Kidney tubule cell (primary cell): Measurements from ENCODE around the gene ZNF628.

Source experiments
- DNase-seq: peaks from one replicate; pipeline ENCODE4 v3.0.0-alpha.2; 2018; ENCODE audit warnings: low spot score

Gene ZNF628

DNA sequence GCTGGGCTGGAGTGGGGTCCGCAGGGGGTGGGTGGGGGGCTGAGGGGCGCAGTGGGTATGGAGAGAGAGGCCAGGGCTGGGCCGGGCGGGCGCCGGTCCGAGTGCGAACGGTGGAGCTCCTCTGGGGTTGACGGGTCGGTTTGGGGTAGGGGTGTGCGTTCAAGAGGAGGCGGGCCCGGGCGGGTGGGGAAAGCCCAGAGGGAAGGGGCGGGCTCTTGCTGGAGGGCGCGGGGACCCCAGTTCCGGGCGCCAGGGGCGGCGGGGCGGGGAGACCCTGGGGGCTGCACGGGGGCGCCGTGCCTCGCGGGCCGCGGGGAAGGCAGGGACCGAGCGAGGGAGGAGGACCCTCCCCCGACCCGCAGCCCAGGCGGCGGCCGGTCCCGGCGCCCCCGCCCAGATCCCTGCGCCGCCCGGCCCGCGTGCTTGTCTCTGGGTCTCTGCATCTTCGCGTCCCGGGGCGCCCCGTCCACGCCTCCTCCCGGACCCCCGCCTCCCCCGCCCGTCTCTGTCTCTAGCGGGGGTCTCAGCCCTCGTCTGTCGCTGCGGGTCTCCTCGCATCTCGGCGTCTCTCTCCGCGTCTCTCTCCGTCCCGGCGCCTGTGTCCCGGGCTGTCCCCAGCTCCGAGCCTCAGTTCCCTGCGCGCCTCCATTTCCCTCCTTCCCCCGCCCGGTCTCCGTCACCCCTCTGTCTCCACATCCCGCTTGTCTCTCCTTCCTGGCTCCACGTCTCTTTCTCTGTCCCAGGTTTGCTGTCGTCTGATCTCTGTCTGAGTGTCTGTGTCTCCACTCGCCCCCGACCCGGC lies 25.1 kb upstream of the ZNF628 start:
- no peak for DNase-seq

DNA sequence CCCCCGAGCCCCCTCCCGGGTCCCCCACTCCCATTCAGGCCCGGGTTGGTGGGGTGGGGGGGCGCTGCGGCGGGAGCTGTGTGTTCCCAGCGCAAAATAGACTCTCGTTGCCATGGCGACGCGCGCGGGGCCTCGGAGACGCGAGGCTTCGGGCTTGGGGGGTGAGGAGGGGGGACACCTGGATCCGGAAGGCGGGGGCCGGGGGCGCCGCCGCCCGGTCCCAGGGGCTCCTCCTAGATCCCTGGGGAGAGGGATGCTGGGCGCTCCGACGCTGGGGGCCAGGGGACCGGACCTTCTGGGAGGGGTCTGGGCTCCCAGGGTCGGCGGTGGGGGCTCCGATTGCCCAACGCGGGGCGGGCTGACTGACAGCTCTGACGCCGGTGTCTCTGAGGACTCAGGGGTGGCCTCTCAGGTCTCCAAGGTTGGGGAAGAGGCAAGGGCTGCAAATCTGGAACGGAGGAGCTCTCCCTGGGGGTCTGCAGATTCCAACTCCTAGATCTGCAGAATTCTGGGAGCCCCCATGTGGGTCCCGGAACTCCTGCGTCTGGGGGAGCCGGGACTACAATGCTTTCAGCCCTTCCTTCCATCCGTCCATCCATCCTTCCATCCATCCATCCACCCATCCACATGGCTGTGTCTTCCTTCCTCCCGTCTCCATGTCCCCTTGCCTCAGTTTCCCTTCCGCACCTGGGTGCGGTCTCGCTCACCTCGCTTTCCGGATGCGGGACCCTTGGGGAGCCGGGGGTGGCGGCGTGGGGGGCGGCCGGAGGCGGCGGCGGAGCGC lies 24.3 kb upstream of the ZNF628 start:
- DNase-seq = no peak

DNA sequence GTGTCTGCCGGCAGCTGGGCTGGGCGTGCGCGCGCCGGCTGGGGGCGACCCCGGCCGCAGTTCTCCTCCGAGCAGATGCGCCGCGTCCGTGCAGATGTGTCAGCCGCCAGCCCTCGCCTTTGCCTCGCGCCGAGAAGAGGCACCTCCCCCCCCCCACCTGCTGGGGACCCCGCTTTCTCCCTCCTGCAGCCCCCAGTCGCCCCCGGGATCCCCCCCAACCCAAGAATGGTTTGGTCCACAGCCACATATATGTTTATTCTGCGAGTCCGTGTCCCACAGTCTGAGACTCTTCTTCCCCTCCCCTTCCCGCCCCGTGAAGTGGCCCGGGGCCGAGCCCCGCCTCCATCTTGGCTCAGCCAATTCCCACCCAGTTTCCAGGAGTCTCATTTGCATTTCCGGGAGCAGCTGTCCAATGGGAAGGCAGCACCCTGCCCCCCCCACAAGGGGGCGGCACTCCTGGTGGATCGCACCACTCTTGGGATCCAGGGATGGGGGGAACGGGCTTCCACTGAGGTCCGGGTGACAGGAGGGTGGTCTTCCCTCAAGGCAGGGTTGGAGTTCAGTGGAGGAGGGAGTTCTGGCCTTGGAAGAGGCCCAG lies 23.6 kb upstream of the ZNF628 start:
- DNase-seq = peak; percentile 39

DNA sequence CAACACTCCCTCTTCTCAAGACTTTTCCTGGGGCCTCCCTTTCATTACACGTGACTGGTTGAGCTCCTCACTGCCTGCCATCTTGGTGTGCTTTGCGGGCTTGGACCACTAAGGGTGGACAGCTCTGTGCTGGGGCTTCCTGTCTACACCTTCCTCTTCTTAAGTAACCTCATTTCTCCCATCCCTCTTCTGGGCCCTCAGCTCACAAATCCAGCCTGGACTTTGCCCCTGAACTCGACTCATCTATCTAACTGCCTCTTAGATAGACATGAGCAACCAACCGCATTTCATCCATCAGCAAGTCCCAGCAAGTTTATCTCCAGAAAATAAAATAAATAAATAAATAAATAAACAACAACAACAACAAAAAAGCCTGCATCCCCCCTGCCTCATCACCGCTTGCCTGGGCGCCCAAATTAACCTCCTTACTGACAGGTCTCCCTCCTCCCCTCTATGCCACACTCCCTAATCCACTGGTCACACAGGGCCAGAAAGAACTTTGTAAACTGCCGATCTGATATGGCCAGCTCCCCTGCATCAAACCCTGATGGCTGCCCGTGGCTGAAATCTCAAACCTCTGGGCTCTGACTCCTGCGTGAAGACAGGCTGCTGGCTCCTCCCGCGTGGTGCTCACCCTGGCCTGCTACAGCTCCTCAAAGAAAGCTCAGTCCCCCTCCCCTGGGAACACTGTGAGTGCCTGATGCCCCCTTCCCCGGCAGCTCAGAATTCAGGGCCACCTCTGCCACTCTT lies 22.7 kb upstream of the ZNF628 start:
- DNase-seq = no peak

DNA sequence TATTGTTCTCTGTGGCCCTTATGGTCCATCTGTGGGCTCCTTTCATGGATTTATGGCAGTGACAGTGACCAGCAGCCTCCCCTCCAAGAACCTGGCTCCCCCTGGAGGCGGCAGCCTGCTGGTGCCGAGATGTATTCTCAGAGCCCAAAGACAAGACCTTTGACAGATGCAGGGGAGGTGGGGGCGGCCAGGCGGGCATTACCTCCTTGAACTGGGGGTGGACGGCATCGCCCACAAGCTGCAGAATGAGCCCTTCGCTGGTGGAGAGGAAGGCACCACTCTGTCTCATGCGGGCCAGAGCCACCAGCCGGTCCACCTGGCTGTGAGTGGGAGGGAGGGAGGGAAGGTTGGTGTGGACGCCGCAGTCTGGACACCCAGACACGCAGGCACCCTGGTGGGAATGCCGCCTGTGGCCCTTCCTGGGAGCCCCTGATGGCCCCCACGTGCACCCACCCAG lies 21.6 kb upstream of the ZNF628 start:
- DNase-seq = peak; percentile 52

DNA sequence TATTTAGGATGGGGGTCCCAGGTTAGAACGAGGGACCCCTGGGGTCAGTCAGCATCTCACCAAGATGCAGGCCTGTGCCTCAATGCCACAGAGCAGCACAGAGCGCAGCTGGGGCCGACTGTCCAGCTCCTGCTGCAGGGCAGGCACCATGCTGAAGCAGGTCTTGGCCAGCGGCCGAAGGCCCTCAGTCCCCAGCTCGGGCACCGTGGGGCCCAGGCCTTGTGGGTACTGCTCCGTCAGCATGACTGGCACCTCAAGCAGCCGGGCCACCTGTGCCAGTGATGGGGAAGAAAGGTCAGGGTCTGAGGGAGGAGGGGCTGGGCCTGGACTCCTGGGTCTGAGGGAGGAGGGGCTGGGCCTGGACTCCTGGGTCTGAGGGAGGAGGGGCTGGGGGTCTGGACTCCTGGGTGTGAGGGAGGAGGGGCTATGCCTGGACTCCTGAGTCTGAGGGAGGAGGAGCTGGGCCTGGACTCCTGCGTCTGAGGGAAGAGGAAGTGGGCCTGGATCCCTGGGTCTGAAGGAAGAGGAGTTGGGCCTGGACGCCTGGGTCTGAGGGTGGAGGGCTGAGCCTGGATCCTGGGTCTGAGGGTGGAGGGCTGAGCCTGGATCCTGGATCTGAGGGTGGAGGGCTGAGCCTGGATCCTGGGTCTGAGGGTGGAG lies 20.7 kb upstream of the ZNF628 start:
- DNase-seq = no peak

DNA sequence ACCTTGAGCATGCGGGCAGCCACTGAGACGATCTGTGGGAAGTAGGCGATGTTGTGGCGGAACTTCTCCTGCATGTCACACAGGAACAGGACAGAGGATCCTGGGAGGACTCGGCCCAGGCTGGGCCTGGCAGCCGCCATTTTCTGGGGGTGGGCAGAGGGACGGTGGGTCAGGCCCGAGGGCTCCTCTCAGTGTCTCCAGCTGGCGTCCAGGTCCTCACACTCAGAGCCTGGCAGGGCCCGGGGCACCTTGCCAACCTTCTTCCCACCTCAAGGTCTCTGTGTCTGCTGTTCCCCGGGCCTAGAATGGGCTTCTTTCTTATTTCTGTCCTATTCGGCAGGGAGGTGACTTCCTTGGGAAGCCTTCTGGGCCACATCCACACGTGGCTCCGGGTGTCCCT lies 20.1 kb upstream of the ZNF628 start:
- no peak for DNase-seq

DNA sequence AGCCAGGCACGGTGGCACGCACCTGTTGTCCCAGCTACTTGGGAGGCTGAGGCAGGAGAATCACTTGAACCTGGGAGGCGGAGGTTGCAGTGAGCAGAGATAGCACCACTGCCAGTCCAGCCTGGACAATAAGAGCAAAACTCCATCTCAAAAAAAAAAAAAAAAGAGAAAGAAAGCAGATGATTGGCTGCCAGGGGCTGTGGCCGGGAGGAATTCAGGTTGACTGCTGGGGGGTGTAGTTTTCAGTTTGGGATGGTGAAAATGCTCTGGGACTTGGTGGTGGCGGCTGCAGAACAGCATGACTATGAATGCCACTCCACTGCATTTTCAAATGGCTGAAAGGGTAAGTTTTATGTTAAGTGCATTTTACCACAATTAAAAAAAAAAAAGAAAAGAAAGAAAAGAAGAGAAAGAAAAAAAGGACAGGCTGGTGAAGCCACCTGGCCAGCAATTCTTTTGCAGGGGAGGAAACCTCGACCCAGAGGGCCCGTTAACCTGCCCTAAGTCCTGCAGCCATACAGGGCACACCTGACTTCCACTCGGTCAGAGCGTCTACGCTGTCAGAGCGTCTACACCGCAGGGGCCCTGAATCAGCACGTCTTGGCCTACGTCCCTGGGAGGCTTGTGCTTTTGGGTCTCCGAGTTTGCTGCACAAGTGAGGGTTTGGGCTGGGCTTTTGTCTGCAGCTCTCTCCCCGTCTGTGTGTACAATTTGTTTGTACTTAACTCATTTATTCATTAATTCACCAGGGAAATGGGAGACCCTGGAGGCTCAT lies 18.5 kb upstream of the ZNF628 start:
- no peak for DNase-seq

DNA sequence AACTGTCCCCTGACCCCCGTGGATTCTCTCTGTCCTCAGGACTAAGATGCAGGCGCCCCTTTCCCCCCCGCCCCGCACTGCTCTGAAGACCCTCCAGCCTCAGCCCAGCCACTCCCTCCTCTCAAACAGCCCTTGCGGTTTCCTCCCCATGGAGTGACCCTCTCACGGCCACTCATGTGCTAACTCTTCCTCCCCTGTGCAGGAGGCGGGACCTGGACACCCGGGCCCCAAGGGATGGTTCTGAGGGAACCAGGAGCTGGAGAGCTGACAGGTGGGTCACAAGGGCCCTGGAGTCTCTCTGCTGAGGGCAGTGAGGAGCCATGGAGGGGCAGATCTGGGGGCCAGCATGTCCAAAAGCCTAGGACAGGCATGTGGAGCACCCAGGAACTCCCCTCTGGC lies 16.9 kb upstream of the ZNF628 start:
- no peak for DNase-seq

DNA sequence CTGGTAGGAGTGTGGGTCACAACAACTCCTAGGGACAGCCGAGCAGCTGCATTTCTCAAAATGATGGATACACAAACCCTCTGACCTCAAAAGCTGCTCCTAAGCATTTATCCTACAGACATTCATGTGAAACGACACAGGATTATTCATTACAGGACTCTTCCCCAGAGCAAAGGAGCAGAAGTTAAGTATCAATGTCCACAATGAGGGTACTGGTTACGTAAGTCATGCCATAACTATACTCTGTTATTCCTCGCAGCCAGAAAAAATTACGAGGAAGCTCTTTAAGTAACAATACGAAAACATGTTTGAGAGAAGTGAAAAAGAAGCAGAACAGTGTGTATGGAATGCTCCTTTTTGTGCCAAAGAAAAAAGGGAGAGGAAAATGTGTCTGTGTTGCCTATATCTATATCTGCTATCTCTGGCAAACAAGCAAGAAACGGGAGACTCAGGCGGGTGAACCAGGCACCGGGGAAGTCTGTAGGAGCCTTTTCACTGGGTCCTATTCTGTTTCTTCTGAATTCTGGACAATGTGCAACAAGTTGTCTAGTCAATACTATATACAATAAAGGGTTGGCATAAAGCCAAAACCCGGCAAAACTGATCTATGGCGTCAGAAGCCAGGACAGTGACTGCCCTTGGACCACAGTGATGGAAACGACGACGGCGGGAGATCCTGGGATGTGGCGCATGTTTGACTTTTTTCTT lies 16.3 kb upstream of the ZNF628 start:
- DNase-seq = no peak

DNA sequence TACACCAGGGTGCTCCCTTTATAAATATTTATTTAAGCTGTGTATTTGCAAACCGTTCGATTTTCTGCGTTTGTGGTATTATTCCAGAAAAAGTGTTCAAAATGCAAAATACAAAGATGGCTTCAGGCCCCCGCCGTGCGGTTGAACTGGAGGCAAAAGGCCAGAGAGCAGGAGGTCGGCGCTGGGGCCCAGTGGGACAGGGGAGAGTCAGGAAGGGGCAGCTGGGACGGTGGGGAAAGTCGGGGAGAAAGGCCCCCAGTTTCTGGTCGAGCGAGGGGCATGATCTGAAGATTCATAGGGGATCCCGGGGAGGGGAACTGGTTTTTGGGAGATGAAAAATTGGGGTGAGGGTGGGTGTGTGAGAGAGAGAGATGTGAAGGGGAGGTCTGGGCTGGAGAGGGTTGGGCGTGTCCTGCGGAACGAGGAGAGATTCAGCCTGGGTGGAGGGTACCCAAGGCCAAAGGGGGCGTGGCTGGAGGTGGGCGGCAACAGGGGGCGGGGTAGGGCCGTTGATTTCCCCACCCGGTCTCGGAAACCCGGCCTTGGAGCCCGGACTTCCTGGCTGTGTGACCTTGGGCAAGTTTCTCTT lies 15.7 kb upstream of the ZNF628 start:
- DNase-seq = peak; percentile 62

DNA sequence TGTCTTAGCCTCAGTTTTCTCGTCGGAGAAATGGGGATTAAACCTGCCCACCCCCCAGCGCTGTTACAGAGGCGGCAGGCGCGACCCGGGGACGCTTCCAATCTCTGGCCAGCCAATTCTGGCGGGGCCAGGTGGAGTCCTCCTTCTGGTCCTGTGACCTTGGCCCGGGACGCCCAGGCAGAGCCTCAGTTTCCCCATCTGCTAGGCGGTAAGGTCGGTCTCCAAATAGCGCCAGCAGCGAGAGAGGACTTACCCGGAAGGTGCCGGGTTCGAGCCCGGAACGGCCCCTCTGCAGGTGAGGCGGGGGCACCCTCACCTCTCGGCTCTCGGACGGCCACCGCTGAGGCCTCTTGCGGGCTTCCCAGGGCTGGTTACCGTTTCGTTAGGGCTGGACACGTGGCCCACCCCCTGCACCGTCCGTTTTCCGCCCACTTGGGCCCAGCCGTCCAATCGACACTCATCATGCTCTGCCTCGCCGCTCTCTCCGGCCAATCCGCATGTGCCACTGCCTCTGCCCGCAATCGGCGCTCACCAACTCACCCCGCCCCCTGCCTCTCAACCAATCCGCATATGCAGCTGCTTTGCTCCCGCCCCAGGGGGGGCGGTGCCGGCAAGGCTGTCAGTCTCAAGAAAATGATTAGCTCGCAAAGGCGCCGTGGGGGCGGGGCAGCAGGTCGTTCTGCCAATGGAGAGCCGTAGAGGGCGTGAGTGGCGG lies 15.0 kb upstream of the ZNF628 start, which contains the start of gene ISOC2:
TSS of gene ISOC2 (minus strand) at position 384 of the 715 bp plus-strand sequence. CDS start 5,156 bp downstream, outside the sequence.
- DNase-seq = peak; percentile 100

DNA sequence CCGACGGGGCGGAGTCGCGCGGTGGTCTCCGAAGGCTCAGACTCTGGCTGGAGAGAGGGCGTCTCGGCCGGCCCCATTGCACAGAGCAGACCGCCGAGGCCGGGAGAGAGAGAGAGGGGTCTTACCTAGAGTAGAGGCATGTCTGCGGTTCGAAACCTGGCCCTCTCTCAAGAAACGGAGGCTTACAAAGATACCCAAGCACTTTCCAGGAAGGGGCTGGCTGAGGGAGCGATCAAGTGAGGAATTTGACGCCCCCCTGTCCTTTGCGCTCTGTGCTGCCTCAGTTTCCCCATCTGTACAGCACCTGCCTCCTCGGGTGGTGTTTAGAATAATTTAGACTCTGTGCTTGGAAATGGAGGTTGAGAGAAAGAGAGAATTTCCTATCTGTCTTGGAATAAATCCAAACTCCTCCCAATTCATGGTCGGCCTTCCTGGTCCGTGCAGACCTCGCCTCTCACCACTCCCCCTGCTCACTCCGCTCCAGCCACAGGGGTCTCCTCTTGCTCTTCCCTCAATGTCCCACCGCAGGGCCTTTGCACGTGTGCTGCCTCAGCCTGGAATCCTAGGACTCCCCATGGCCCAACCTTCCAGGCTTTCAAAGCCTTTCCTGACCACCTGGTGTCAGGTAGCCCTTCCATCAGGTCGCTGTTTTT lies 14.3 kb upstream of the ZNF628 start:
- peak; percentile 36 for DNase-seq

DNA sequence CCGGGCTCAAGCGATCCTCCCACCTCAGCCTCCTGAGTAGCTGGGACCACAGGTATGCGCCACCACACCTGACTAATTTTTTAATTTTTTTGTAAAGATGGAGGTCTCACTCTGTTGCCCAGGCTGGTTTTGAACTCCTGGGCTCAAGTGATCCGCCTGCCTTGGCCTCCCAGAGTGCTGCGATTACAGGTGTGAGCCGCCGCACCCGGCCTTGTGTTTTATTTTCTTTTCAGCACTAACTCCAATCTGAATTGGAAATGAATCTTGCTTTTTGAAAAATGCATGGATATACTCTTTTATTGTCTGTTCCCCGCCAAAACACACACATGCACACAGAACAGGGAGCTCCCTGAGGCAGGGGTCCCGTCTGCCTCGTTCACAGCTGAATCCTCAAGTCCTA lies 13.7 kb upstream of the ZNF628 start:
- DNase-seq = no peak

DNA sequence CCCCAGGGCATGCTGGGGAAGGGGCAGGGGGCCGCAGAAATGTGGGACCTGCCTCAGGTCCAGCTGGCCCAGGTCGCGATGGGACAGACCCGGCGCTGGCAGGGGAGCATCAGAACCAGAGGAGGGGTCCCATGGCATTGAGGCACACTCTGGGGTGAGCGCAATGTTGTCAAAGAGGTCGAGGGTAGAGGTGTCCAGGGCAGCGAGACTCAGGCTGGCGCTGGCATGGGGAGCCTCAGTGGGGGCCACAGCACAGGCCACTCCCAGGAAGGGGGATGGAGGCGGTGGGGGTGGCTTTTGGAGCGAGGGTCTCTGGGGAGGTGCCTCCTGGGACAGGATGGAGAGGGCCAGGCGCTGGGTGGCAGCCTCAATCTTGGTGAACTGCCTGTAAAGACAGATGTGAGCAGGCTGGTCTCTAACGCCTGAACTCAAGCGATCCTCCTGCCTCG lies 12.8 kb upstream of the ZNF628 start:
- no peak for DNase-seq

DNA sequence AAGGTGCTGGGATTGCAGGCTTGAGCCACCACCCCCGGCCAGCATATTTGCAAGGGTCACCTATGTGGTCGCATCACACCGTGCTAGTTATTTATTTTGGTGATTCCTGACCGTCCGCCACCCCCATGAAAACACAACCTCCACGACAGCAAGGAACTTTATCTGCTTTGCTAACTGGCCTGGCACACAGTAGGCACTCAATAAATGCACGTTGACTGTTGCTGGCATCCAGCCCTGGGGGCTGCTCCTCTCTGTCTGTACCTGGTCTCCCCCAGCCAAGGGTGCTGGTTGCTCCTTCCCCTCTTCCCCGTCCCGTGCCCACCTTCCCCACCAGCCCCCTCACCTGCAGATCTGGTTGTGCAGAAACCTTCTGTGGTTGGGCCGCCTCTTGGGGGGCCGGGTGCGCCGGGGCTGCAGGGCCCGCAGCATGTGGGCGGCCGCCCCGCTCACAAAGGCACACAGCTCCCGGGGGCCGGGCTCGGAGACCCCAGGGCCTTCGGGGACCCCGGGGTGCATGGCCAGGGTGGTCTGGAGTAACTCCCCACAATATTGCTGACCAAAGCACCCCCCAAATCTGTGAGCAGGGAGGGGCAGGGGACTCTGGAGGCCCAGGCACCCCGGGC lies 12.3 kb upstream of the ZNF628 start:
- no peak for DNase-seq

DNA sequence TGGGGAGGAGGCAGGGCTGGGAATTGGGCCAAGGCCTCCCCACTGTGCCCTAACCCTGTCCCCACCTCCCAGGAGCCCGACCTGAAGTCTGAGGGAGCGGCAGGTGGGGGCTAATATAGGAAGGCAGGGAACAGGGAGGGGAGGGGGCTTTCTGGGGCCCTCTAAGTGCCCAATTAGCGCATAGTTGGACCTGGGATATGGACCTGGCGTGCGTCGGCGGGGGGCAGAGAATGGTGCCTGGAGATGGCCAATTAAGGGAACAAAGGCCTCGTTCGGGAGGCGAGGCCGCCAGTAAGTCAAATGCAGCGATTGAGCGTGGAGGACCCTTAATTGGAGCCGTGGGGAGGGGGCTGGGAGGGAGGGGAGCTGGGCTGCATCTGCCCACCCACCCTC lies 11.8 kb upstream of the ZNF628 start, which contains the start of gene C19orf85:
TSS of gene C19orf85 (minus strand) at position 90 of the 393 bp plus-strand sequence. CDS start 197 bp downstream, outside the sequence.
- no peak for DNase-seq
